C4-2B (cell line): Measurements from ENCODE around the gene CDX1.

ENCODE experiments used
- ZFX ChIP-seq: fragments of 450-650 bp; IDR thresholded peaks from 2 replicates; pipeline ENCODE4 v1.6.1; 2017
- TF ChIP-seq, protein P1 (sequence below): fragments of 450-650 bp; conservative IDR thresholded peaks from 2 replicates; pipeline ENCODE4 v1.5.1; 2017; ENCODE audit warnings: mild to moderate bottlenecking

DNA sequence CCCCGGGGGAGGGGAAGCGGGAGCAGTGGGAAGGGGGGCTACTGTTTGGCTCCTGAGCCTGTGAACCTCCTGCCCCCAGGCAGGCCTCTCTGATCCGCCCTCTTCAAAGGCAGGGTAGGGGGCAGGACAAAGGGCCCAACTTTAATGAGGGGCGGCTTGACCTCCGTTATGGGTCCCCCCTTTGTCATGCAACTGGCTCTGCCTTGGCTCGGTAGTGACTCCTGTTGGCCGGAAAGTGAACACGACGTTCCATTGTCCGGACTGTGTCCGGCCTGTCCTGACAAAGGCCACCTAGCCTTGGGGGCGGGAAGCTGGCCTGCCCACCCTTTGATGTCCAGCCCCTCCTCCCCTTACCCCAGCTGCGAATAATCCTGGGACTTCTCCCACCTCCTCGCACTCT lies 1.3 kb downstream of the CDX1 start:
- TF ChIP-seq, protein P1, sequence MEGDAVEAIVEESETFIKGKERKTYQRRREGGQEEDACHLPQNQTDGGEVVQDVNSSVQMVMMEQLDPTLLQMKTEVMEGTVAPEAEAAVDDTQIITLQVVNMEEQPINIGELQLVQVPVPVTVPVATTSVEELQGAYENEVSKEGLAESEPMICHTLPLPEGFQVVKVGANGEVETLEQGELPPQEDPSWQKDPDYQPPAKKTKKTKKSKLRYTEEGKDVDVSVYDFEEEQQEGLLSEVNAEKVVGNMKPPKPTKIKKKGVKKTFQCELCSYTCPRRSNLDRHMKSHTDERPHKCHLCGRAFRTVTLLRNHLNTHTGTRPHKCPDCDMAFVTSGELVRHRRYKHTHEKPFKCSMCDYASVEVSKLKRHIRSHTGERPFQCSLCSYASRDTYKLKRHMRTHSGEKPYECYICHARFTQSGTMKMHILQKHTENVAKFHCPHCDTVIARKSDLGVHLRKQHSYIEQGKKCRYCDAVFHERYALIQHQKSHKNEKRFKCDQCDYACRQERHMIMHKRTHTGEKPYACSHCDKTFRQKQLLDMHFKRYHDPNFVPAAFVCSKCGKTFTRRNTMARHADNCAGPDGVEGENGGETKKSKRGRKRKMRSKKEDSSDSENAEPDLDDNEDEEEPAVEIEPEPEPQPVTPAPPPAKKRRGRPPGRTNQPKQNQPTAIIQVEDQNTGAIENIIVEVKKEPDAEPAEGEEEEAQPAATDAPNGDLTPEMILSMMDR, result no peak; the same call in 1 of the 2 replicates
- TF ChIP-seq ZFX, result no peak
